ENCODE measurements around the gene CMPK1. TPM values are rescaled to one million over a fixed set of nuclear protein-coding genes. Genes with fewer than 3 reads are reported as not detected.

Gene CMPK1
- total and polyA plus RNA-seq, 2 of the 4 experiments (the other 2 are of a cell fraction) = 23.1 to 31.9 TPM

- dilution Hi-C loops (cut with HindIII; ENCODE audit: low sequenced_read_pairs, unreplicated experiment) = no loop called here
- no CpG with 5 or more reads among the region's 5 CpGs for WGBS, 2 experiments (ENCODE audit: extremely low coverage in 2 of 2, insufficient read length in 1 of 2)
These were observed 47.1 kb downstream of the CMPK1 start for GRCh38 chr1:47380699-47381098.

More at GRCh38 chr1:47380699-47381098, 47.1 kb downstream of the CMPK1 start:
- Histone ChIP-seq H2AK9ac (replicated peaks; ENCODE audit: low read depth, low read length, poor library complexity) (no peak overlapping the region), H2BK20ac (ENCODE audit: low read depth, low read length) (no peak overlapping the region), H2BK120ac (ENCODE audit: low read depth, low read length) (no peak overlapping the region), H3K4me2 (ENCODE audit: low read depth, low read length) (no peak overlapping the region), H4K20me1 (ENCODE audit: insufficient read depth, low read length) (no peaks in the 10 kb centered on the region), H2AK5ac (ENCODE audit: low read depth, low read length) (no peak overlapping the region), H4K8ac (ENCODE audit: low read depth in 2 of 2, low read length in 2 of 2) (no peak overlapping the region), H3K4me1 (ENCODE audit: control insufficient read depth, insufficient read depth, low read length) (peaks cover 3% of the 10 kb centered on the region), H2BK5ac (ENCODE audit: low read depth, low read length, poor library complexity, severe bottlenecking) (no peak overlapping the region), H3K14ac (replicated peaks; ENCODE audit: low read depth, low read length) (no peak overlapping the region), H3K4ac (ENCODE audit: low read depth, low read length) (no peak overlapping the region), H3K27me3 (ENCODE audit: control insufficient read depth, insufficient read depth, low read length) (no peaks in the 10 kb centered on the region), H3K79me1 (ENCODE audit: low read depth in 1 of 2, low read length in 2 of 2) (no peaks in the 10 kb centered on the region; a peak in 1 of 4 replicates), H3K9me3 (ENCODE audit: control insufficient read depth, insufficient read depth, low read length) (no peaks in the 10 kb centered on the region), H3K9ac (ENCODE audit: low read depth, low read length) (no peak overlapping the region), H3K36me3 (ENCODE audit: control insufficient read depth, insufficient read depth, low read length) (peaks cover 6% of the 10 kb centered on the region), H3K27ac (ENCODE audit: insufficient read depth, low read length) (no peak overlapping the region), H2AFZ (replicated peaks; ENCODE audit: low read length, poor library complexity) (no peak overlapping the region), H3K18ac (ENCODE audit: low read depth, low read length) (no peak overlapping the region), H3K23ac (ENCODE audit: low read depth, low read length) (no peak overlapping the region), H4K91ac (ENCODE audit: insufficient read depth, low read depth, low read length) (no peak overlapping the region), H3K56ac (ENCODE audit: extremely low read depth, insufficient read depth, low read length) (no peak overlapping the region), H3K9me1 (ENCODE audit: insufficient read depth, low read length) (no peaks in the 10 kb centered on the region; the same call in 1 of the 2 replicates), H4K5ac (ENCODE audit: low read depth, low read length) (no peak overlapping the region), H2BK15ac (ENCODE audit: low read depth, low read length) (no peak overlapping the region), H3K4me3 (ENCODE audit: insufficient read depth, low read depth, low read length) (no peak overlapping the region)
- BruUV-seq (replicated peaks) = no TSS peak
- ATAC-seq (ENCODE audit: low read depth) (no peak), DNase-seq (no peak)
- TF ChIP-seq MAFK (IDR thresholded peaks at IDR 0.05; ENCODE audit: low read depth, low read length) = no peak
- TF ChIP-seq RFX5 (IDR thresholded peaks at IDR 0.05; ENCODE audit: low read depth, low read length) = no peak
- TF ChIP-seq USF2 (IDR thresholded peaks at IDR 0.05; ENCODE audit: low read depth, low read length) = no peak
- no peak for TF ChIP-seq FOS (IDR thresholded peaks at IDR 0.05; ENCODE audit: low read depth, low read length)
- TF ChIP-seq RAD21 (IDR thresholded peaks at IDR 0.05; ENCODE audit: low read length) = no peak
- no peak for TF ChIP-seq NFE2L2 (IDR thresholded peaks at IDR 0.05; ENCODE audit: low read depth, low read length)
- TF ChIP-seq, protein P1, sequence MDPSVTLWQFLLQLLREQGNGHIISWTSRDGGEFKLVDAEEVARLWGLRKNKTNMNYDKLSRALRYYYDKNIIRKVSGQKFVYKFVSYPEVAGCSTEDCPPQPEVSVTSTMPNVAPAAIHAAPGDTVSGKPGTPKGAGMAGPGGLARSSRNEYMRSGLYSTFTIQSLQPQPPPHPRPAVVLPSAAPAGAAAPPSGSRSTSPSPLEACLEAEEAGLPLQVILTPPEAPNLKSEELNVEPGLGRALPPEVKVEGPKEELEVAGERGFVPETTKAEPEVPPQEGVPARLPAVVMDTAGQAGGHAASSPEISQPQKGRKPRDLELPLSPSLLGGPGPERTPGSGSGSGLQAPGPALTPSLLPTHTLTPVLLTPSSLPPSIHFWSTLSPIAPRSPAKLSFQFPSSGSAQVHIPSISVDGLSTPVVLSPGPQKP (IDR thresholded peaks at IDR 0.05; ENCODE audit: borderline replicate concordance, low read depth, low read length) = no peak
- no peak for TF ChIP-seq CHD1 (IDR thresholded peaks at IDR 0.05; ENCODE audit: low read depth, low read length)
- no peak for TF ChIP-seq BHLHE40 (IDR thresholded peaks at IDR 0.05; ENCODE audit: low read depth, low read length)
- TF ChIP-seq MXI1 (IDR thresholded peaks at IDR 0.05; ENCODE audit: borderline replicate concordance, low read depth, low read length) = no peak
- no peak for TF ChIP-seq RCOR1 (IDR thresholded peaks at IDR 0.05; ENCODE audit: insufficient replicate concordance, low read length)
- no peak for TF ChIP-seq SMC3 (IDR thresholded peaks at IDR 0.05; ENCODE audit: low read depth, low read length)
- no peak for TF ChIP-seq MAZ (IDR thresholded peaks at IDR 0.05; ENCODE audit: borderline replicate concordance, low read depth, low read length)
- TF ChIP-seq, protein P2, sequence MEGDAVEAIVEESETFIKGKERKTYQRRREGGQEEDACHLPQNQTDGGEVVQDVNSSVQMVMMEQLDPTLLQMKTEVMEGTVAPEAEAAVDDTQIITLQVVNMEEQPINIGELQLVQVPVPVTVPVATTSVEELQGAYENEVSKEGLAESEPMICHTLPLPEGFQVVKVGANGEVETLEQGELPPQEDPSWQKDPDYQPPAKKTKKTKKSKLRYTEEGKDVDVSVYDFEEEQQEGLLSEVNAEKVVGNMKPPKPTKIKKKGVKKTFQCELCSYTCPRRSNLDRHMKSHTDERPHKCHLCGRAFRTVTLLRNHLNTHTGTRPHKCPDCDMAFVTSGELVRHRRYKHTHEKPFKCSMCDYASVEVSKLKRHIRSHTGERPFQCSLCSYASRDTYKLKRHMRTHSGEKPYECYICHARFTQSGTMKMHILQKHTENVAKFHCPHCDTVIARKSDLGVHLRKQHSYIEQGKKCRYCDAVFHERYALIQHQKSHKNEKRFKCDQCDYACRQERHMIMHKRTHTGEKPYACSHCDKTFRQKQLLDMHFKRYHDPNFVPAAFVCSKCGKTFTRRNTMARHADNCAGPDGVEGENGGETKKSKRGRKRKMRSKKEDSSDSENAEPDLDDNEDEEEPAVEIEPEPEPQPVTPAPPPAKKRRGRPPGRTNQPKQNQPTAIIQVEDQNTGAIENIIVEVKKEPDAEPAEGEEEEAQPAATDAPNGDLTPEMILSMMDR (conservative IDR thresholded peaks at IDR 0.05; ENCODE audit: low read depth, low read length) = no peak
- no peak for TF ChIP-seq CEBPB (IDR thresholded peaks at IDR 0.05; ENCODE audit: low read depth, low read length)
- no peak for TF ChIP-seq POLR2A (IDR thresholded peaks at IDR 0.05; ENCODE audit: low read depth, low read length)
- in situ Hi-C loops (cut with MboI; ENCODE audit: low sequenced_read_pairs) (no loop called here), intact Hi-C loops (cut with micrococcal nuclease) (no loop called here)
- ChIA-PET POLR2A (ENCODE audit: unreplicated experiment) (no interaction called here), CTCF (interaction anchor here (1.5 kb wide), 1 partner anchor 51 kb away, joined by 4 read pairs; no protein-coding TSS in a partner anchor)
